ENCODE measurements around the gene TRIB2.

Gene TRIB2

DNA sequence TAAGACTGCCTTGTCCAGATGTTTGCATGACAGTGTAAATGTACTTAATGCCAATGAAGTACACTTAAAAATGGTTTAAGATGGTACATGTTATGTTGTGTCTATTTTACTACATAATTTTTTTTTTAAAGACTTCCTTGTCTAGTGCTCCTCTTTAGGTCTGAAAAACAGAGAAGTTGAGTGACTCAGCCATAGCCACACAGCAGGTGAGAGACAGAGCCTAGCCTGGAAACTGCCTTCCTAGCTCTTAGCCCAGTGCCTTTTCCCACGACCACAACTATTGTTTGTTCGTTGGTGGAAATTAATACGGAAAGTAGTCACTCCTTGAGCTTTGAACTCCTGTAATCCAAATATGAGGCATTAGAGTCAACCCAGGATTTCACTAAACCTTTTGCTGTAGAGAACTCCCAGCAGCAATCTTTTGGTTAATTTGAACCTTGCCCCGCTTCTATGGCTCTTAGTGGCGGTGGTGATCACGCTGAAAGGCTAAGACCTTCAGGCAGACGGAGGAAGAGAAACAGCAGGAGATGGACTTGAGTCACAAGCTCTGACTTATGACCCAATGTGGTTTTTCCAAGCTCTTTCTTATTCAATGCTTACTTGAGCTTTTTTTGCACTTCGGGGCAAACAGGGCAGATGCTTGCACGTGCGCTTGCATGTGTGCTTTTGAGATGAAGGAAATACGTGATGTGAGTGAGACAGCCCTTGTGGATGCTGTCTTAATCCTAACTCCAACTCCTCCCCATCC lies 21.2 kb downstream of the TRIB2 start:
- no peak for TF ChIP-seq CTCF (IDR thresholded peaks at IDR 0.05; ENCODE audit: insufficient read depth, low read length, missing control alignments)
- CTCF ChIA-PET = interaction anchor here (1.1 to 2.5 kb wide), 6 partner anchors 10 to 269 kb away, joined by 3 to 20 read pairs (median 5); no protein-coding TSS in a partner anchor
- no peak for DNase-seq (ENCODE audit: low read depth, low spot score)
- POLR2A ChIA-PET = no interaction called here
- no peak overlapping the region for H3K4me3 ChIP-seq (ENCODE audit: low read depth, low read length)

DNA sequence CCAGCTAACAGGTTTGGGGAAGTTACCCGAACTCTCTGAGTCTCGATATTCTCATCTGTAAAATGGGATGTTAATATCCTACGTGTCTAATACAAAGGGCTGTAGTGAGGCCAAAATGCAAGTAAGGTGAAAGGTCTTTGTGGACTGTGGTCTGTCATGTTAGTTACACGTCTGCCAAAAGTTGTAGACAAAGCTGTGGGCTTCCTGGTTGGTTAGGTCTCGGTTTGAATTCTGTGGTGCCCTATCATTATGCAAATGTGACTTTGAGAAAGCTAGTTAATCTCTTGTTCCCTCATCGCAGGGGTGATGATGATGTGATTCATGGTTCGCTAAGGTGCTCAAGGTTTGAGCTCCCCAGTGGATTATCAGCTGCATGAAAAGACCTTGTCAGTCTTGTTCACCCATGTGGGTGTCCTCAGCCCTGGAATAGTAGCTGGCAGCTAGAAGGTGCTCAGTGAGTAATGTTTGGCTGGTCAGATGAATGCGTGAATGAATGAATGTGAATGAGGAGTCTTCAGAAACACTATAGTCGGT lies 23.1 kb downstream of the TRIB2 start:
- CTCF ChIA-PET = interaction anchor here (1.2 to 2.9 kb wide), 2 partner anchors 11 to 191 kb away, joined by 3 to 23 read pairs; no protein-coding TSS in a partner anchor
- H3K4me3 ChIP-seq (ENCODE audit: low read depth, low read length) = no peak overlapping the region
- DNase-seq (ENCODE audit: low read depth, low spot score) = no peak
- no peak for TF ChIP-seq CTCF (IDR thresholded peaks at IDR 0.05; ENCODE audit: insufficient read depth, low read length, missing control alignments)
- POLR2A ChIA-PET = no interaction called here

- no peak overlapping the region for H3K4me3 ChIP-seq (ENCODE audit: low read depth, low read length)
- DNase-seq (ENCODE audit: low read depth, low spot score) = no peak
- ChIA-PET POLR2A (no interaction called here), CTCF (interaction anchor here (0.7 to 2.9 kb wide), 6 partner anchors 9 to 627 kb away, joined by 3 to 23 read pairs (median 3); no protein-coding TSS in a partner anchor)
- TF ChIP-seq CTCF (IDR thresholded peaks at IDR 0.05; ENCODE audit: insufficient read depth, low read length, missing control alignments) = no peak
These were observed 24.6 kb downstream of the TRIB2 start for GRCh38 chr2:12741380-12741779.

GRCh38 chr2:12742891-12743290 lies 26.2 kb downstream of the TRIB2 start:
- DNase-seq (ENCODE audit: low read depth, low spot score) = no peak
- no peak overlapping the region for H3K4me3 ChIP-seq (ENCODE audit: low read depth, low read length)
- CTCF ChIA-PET = interaction anchor here (1.1 to 1.3 kb wide), 2 partner anchors 189 to 264 kb away, joined by 6 to 7 read pairs; no protein-coding TSS in a partner anchor
- POLR2A ChIA-PET = no interaction called here
- no peak for TF ChIP-seq CTCF (IDR thresholded peaks at IDR 0.05; ENCODE audit: insufficient read depth, low read length, missing control alignments)

DNA sequence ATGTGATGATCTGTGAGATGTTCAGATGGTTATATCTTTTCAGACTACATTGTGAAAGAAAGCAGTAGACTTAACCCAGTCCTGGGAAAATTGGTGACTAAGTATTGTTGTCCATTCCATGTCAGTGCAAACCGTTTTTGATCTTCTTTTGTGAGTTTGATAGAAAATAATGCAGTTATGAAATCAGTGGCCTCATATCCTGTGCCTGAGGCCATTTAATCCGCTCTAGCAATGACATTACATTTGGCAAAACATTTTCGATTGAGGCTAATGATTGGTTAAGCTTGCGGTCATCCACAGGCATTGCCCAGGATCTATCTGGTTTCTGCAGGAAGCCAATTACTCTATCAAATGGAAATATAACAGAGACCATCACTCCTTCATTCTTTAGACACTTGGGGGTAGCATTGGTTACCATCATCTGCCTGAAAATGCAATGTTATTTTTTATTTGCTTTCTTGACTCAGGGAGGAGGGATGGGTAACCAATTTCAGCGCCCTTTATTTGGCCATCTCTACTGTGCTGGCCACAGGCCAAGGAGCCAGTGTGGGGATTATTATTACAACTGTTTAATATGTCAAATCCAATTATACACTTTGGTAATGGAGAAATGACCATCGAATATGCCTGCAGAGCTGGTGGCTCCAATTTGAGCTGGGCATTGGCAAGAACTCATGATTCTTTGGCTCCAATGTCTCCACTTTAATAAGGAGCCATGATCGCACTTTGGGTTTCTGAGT lies 33.6 kb downstream of the TRIB2 start:
- no peak overlapping the region for H3K4me3 ChIP-seq (ENCODE audit: low read depth, low read length)
- DNase-seq (ENCODE audit: low read depth, low spot score) = no peak
- no peak for TF ChIP-seq CTCF (IDR thresholded peaks at IDR 0.05; ENCODE audit: insufficient read depth, low read length, missing control alignments)
- POLR2A ChIA-PET = no interaction called here
- CTCF ChIA-PET = interaction anchor here (1.0 to 1.7 kb wide), 4 partner anchors 10 to 181 kb away, joined by 3 to 6 read pairs (median 4); no protein-coding TSS in a partner anchor

- POLR2A ChIA-PET = no interaction called here
- no peak overlapping the region for H3K4me3 ChIP-seq (ENCODE audit: low read depth, low read length)
- no peak for TF ChIP-seq CTCF (IDR thresholded peaks at IDR 0.05; ENCODE audit: insufficient read depth, low read length, missing control alignments)
- no peak for DNase-seq (ENCODE audit: low read depth, low spot score)
- CTCF ChIA-PET = interaction anchor here (0.7 to 2.2 kb wide), 3 partner anchors 50 to 253 kb away, joined by 3 to 12 read pairs (median 6); no protein-coding TSS in a partner anchor
These were observed 37.9 kb downstream of the TRIB2 start for GRCh38 chr2:12754643-12755042.

Measured in AG04449 (cell line).